Activated T-cell treated with anti-CD3 and anti-CD28 coated beads, Interleukin-2, amount 50 U/mL, for 72 hours (primary cell): Measurements from ENCODE around the gene LHX2. TPM values are rescaled to one million over a fixed set of nuclear protein-coding genes. Genes with fewer than 3 reads are reported as not detected.
"Not testable (repeated sequence)": the region's sequence is repeated elsewhere in the genome, so short reads cannot be mapped to it uniquely, and the experiment has no call there.

Experiments used
- ATAC-seq, 2 donors: fragments of 150-1000 bp; cut with Tn5 transposase; replicated peaks in 1 of 2; 2 replicates each; pipeline ENCODE4 v1.10.0; 2021; ENCODE audit warnings: moderate library complexity in 2 of 2, mild to moderate bottlenecking in 1 of 2
- DNase-seq, 2 donors: peaks; one replicate each; pipeline ENCODE4 v3.0.0; 2021 to 2022; ENCODE audit warnings: mixed read lengths in 1 of 2
- H3K27ac Mint-ChIP-seq: one replicate; pipeline ENCODE4 v1.8.0; 2022; ENCODE audit warnings: mild to moderate bottlenecking, moderate library complexity, mixed read lengths
- H3K27me3 Mint-ChIP-seq: one replicate; pipeline ENCODE4 v1.8.0; 2022; ENCODE audit warnings: low read depth, mixed read lengths
- H3K36me3 Mint-ChIP-seq, 2 donors: one replicate each; pipeline ENCODE4 v1.8.0; 2022; ENCODE audit warnings: mixed read lengths in 2 of 2, mild to moderate bottlenecking in 1 of 2; ENCODE audit not compliant: insufficient read depth in 2 of 2
- H3K4me1 Mint-ChIP-seq: one replicate; pipeline ENCODE4 v1.8.0; 2022; ENCODE audit warnings: low read depth, mixed read lengths
- H3K4me3 Mint-ChIP-seq, 2 donors: one replicate each; pipeline ENCODE4 v1.8.0; 2022; ENCODE audit warnings: mild to moderate bottlenecking in 2 of 2, mixed read lengths in 2 of 2, moderate library complexity in 2 of 2
- H3K9me3 Mint-ChIP-seq, 2 donors: one replicate each; pipeline ENCODE4 v1.8.0; 2022; ENCODE audit warnings: mixed read lengths in 2 of 2
- total RNA-seq, 2 donors: library from RNA; stranded (reverse); gene quantifications; one replicate each; pipeline ENCODE4 v1.2.3, GENCODE V29; 2022

Gene LHX2
- total RNA-seq, 2 donors from 2014 or later: not detected

- H3K9me3 Mint-ChIP-seq: no peaks in the 10 kb centered on the region
- H3K27ac Mint-ChIP-seq: no peak overlapping the region
- ATAC-seq: no peak
- no peak for DNase-seq
- peaks cover 73% of the 10 kb centered on the region for H3K27me3 Mint-ChIP-seq
- peaks cover 10% of the 10 kb centered on the region for H3K4me1 Mint-ChIP-seq
- no peaks in the 10 kb centered on the region for H3K36me3 Mint-ChIP-seq
- H3K4me3 Mint-ChIP-seq: no peak overlapping the region
Measured at GRCh38 chr9:123985869-123986268, 25.7 kb upstream of the LHX2 start.

GRCh38 chr9:123990427-123990826 is 21.1 kb upstream of the LHX2 start:
- no peaks in the 10 kb centered on the region for H3K9me3 Mint-ChIP-seq
- ATAC-seq (no peak), DNase-seq (no peak)
- no peak overlapping the region for H3K27ac Mint-ChIP-seq
- H3K4me1 Mint-ChIP-seq: peaks cover 10% of the 10 kb centered on the region
- no peaks in the 10 kb centered on the region for H3K36me3 Mint-ChIP-seq
- peaks cover 70% of the 10 kb centered on the region for H3K27me3 Mint-ChIP-seq
- no peak overlapping the region for H3K4me3 Mint-ChIP-seq

GRCh38 chr9:123992679-123993078 is 18.9 kb upstream of the LHX2 start:
- not testable (repeated sequence) for H3K4me3 Mint-ChIP-seq, DNase-seq, H3K27ac Mint-ChIP-seq, ATAC-seq, H3K36me3 Mint-ChIP-seq, H3K9me3 Mint-ChIP-seq
- H3K27me3 Mint-ChIP-seq: peaks cover 68% of the 10 kb centered on the region
- peaks cover 16% of the 10 kb centered on the region for H3K4me1 Mint-ChIP-seq

- Mint-ChIP-seq H3K9me3 (no peaks in the 10 kb centered on the region), H3K27ac (no peak overlapping the region), H3K36me3 (peaks cover 1 to 6% of the 10 kb centered on the region in 2 donors), H3K4me1 (peaks cover 38% of the 10 kb centered on the region), H3K27me3 (peaks cover 73% of the 10 kb centered on the region), H3K4me3 (peak overlapping the region; percentile 86 to 97)
- ATAC-seq (peak; percentile 67 to 68), DNase-seq (peak; percentile 56 to 57)
Measured at GRCh38 chr9:123996731-123997421, 14.7 kb upstream of the LHX2 start.

GRCh38 chr9:123997665-123998277 is 13.8 kb upstream of the LHX2 start:
- Mint-ChIP-seq H3K27ac (no peak overlapping the region), H3K4me1 (peaks cover 38% of the 10 kb centered on the region), H3K9me3 (no peaks in the 10 kb centered on the region), H3K27me3 (peaks cover 82% of the 10 kb centered on the region), H3K36me3 (peaks cover 1 to 6% of the 10 kb centered on the region in 2 donors), H3K4me3 (peak overlapping the region; percentile 86 to 97)
- ATAC-seq: peak; percentile 61 to 67
- peak in 1 of 2 donors; percentile 54 for DNase-seq

- Mint-ChIP-seq H3K27me3 (peaks cover 87% of the 10 kb centered on the region), H3K4me1 (peaks cover 38% of the 10 kb centered on the region), H3K4me3 (peak overlapping the region; percentile 86 to 97), H3K9me3 (no peaks in the 10 kb centered on the region), H3K27ac (no peak overlapping the region), H3K36me3 (peaks cover 1 to 6% of the 10 kb centered on the region in 2 donors)
- ATAC-seq (no peak), DNase-seq (no peak)
Measured at GRCh38 chr9:123998278-123998925, 13.2 kb upstream of the LHX2 start.

DNA sequence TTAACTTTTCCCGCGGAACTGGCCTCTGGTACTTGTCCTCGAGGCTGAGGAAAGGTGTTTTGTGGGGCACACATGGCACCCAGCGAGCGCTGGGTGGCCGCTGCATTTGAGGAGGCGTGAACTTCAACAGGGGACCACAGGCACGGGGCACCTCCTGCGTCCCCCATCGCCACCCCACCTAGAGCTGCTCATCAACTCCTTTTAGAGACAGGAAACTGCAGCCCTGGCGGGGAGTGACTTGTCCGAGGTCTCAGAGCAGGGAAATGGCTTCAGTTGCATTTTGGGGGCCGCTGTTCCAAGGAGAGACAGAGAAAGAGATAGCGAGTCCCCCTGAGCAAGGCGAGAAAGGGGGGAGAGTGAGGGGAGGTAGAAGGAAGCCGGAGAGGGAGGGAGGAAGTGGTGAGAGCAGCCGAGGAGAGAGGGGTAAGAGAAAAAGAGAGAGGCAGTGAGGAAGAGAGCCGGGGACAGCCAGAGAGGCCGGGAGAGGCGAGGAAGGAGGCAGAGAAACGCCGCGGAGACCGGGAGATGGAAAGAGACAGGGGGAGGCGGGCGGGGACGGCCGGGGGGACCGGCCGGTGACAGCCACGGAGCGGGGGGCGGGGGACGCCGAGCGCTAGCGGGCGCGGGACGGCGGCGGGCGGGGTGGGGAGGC is 12.5 kb upstream of the LHX2 start:
- Mint-ChIP-seq H3K36me3 (peaks cover 1 to 6% of the 10 kb centered on the region in 2 donors), H3K27me3 (peaks cover 87% of the 10 kb centered on the region), H3K4me1 (peaks cover 38% of the 10 kb centered on the region), H3K9me3 (no peaks in the 10 kb centered on the region), H3K27ac (peak overlapping the region; percentile 19), H3K4me3 (peak overlapping the region; percentile 86 to 97)
- no peak for DNase-seq
- ATAC-seq: no peak

DNA sequence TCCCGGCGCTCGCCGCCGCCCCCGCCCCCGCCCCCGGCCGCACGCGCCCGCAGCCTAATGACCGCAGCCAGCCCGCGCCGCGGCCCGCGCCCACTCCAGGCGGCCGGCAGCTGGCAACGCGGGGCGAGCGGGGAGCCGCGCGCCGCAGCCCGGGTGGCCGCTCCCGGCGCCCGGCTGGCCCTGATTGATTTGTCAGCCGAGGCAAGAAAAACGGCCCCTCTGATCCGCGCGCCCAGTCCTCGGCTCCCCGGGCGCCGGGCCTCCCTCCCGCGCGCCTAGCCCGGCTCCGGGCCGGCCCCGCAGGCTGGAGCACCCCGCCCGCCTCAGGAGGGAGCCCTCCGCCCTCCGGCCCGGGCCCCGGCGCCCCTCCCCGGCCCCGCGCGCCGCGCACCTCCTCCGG is 11.9 kb upstream of the LHX2 start:
- ATAC-seq: peak in 1 of 2 donors; percentile 15

DNA sequence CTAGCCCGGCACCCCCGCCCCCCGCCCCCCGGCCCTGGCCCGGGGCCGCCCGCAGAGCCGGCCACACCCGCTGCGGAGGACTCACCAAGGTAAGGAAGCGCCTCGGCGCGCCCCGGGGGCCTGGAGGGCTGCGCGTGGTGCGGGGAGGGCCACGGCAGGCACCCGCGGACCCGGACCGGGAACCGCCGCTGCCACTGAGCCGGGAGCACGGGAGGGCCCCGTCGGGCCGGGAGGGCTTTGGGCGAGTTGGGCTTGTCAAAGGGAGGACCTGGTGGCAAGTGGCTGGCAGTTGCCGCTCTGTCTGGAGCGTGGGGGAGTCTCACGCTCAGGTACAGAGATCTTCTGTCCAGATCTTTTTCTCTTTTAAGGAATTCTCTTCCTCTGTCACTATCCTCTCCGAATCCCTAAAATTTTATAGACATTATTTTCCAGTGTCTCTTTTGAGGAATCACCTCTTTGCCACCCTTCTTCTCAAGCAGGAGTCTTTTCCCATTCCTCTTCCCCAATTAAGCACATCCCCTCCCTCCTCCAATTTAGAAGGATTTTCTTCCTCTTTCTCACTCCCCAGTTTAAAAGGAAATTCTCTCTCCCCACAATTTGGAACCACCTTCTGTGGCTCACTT is 11.3 kb upstream of the LHX2 start:
- H3K4me1 Mint-ChIP-seq: peaks cover 38% of the 10 kb centered on the region
- ATAC-seq: no peak
- no peak overlapping the region for H3K27ac Mint-ChIP-seq
- H3K4me3 Mint-ChIP-seq: peak overlapping the region; percentile 55 to 62
- DNase-seq: no peak
- no peaks in the 10 kb centered on the region for H3K9me3 Mint-ChIP-seq
- H3K27me3 Mint-ChIP-seq: peaks cover 87% of the 10 kb centered on the region
- H3K36me3 Mint-ChIP-seq: peaks cover 1 to 6% of the 10 kb centered on the region in 2 donors

More for the DNA sequence above, 11.9 kb upstream of the LHX2 start:
- DNase-seq: no peak
- Mint-ChIP-seq H3K9me3 (no peaks in the 10 kb centered on the region), H3K27ac (no peak overlapping the region), H3K36me3 (peaks cover 1 to 6% of the 10 kb centered on the region in 2 donors), H3K4me1 (peaks cover 38% of the 10 kb centered on the region), H3K27me3 (peaks cover 87% of the 10 kb centered on the region), H3K4me3 (no peak overlapping the region)

DNA sequence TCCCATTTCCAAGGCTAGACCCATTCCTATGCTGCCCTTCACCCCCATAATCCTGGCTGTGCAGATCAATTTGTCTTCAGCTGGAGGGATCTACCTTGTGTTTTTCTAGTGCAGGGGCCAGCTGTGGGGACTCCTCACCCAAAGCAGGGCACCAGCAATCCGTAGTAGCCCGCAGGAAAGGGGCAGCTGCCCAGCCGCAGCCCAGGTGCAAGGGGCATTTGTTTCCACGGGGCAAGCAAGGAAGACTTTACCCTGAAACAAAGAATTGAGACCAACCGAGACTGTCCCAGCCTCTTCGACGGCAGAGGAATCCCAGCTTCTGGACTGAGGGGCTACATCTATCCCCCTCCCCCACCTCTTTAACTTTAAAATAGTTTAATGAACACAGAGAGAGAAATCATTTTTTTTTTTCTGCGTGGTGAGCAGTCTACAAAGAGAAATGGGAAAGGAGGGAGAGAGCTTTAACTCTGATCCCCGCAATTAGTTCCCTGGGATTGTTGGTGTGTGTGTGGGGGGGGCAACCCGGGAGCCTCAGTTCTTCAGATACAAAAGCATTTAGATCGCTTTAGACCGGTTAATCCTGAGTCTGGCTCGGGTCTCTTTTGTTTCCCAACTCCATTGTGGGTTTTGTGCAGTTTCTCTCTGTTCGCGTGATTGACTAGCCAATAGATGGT is 10.6 kb upstream of the LHX2 start:
- Mint-ChIP-seq H3K36me3 (peaks cover 1 to 6% of the 10 kb centered on the region in 2 donors), H3K4me3 (peak overlapping the region; percentile 55 to 62), H3K27ac (no peak overlapping the region), H3K27me3 (peaks cover 87% of the 10 kb centered on the region), H3K4me1 (peaks cover 38% of the 10 kb centered on the region), H3K9me3 (no peaks in the 10 kb centered on the region)
- DNase-seq (no peak), ATAC-seq (no peak)

GRCh38 chr9:124001458-124001799 is 10.1 kb upstream of the LHX2 start:
- H3K36me3 Mint-ChIP-seq: peaks cover 1 to 6% of the 10 kb centered on the region in 2 donors
- no peaks in the 10 kb centered on the region for H3K9me3 Mint-ChIP-seq
- peaks cover 87% of the 10 kb centered on the region for H3K27me3 Mint-ChIP-seq
- no peak overlapping the region for H3K4me3 Mint-ChIP-seq
- peaks cover 35% of the 10 kb centered on the region for H3K4me1 Mint-ChIP-seq
- DNase-seq (no peak), ATAC-seq (no peak)
- H3K27ac Mint-ChIP-seq: no peak overlapping the region

GRCh38 chr9:124001866-124002525 is 9.6 kb upstream of the LHX2 start:
- Mint-ChIP-seq H3K27ac (no peak overlapping the region), H3K9me3 (no peaks in the 10 kb centered on the region), H3K36me3 (peaks cover 1 to 6% of the 10 kb centered on the region in 2 donors), H3K4me1 (peaks cover 35% of the 10 kb centered on the region), H3K4me3 (no peak overlapping the region), H3K27me3 (peaks cover 92% of the 10 kb centered on the region)
- ATAC-seq: no peak
- DNase-seq: no peak
